Activated T-cell treated with anti-CD3 and anti-CD28 coated beads, Interleukin-2, amount 50 U/mL, for 4 hours (primary cell): Measurements from ENCODE around the gene FGFBP2. TPM values are rescaled to one million over a fixed set of nuclear protein-coding genes. Genes with fewer than 3 reads are reported as not detected.

Experiments
- total RNA-seq, 3 donors: library from RNA; stranded (reverse); gene quantifications; one replicate each; pipeline ENCODE4 v1.2.1, GENCODE V29; 2021

FGFBP2 gene
- total RNA-seq, 3 donors from 2014 or later, result 2.0 to 3.9 (median 3.4) TPM

Other genes with a start within 250 kb of the FGFBP2 start
- 10 to 100 TPM; 15.7 to 23.5 (median 19.3) TPM for gene CD38, start 184.8 kb downstream of the FGFBP2 start, total RNA-seq
- gene FGFBP1, start 24.4 kb downstream of the FGFBP2 start, total RNA-seq, result not detected
- gene PROM1, start 120.8 kb upstream of the FGFBP2 start, total RNA-seq, result under 1 TPM in 2 of 3 donors, not detected in 1; 0.46 to 0.66 TPM